ENCODE measurements around the gene MBD1. TPM values are rescaled to one million over a fixed set of nuclear protein-coding genes. Genes with fewer than 3 reads are reported as not detected.
"Not testable (repeated sequence)": the region's sequence is repeated elsewhere in the genome, so short reads cannot be mapped to it uniquely, and the experiment has no call there.

Gene MBD1
- total RNA-seq, 1 donor from 2014 or later: 117 TPM

DNA sequence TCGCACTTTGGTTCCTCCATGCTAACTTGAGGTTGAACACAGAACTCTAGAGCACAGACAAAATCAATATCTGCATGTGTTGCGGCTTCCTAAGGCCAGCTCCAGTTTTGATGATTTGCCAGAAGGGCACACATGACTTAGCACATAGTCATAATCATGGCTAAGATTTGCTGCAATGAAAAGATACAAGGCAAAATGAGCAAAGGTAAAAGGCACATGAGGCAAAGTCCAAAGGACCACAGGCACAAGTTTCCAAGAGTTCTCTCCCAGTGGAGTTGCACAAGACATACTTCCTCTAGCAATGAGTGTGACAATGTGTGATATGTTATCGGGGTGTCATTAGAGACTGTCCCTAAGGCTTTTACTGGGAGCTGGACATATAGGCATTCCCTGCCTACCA is 30.3 kb upstream of the MBD1 start:
- H3K27me3 Mint-ChIP-seq: no peaks in the 10 kb centered on the region

GRCh38 chr18:50310080-50310479 is 28.8 kb upstream of the MBD1 start:
- Mint-ChIP-seq H3K27ac (no peak overlapping the region), H3K36me3 (ENCODE audit: low read depth) (no peaks in the 10 kb centered on the region), H3K27me3 (no peaks in the 10 kb centered on the region), H3K9me3 (peaks cover 3% of the 10 kb centered on the region), H3K4me1 (peaks cover 66% of the 10 kb centered on the region), H3K4me3 (no peak overlapping the region)
- DNase-seq (no peak), ATAC-seq (ENCODE audit: low read depth) (no peak)
- intact Hi-C loops (cut with micrococcal nuclease): no loop called here
- no peak for TF ChIP-seq CTCF (IDR thresholded peaks at IDR 0.05)
- CTCF ChIA-PET: no interaction called here
- POLR2A ChIA-PET: interaction anchor here (0.6 kb wide), 1 partner anchor 16 kb away, joined by 4 read pairs; no protein-coding TSS in a partner anchor

More for the DNA sequence above, 30.3 kb upstream of the MBD1 start:
- TF ChIP-seq CTCF (IDR thresholded peaks at IDR 0.05): no peak
- POLR2A ChIA-PET: interaction anchor here (0.8 kb wide), 1 partner anchor 45 kb away, joined by 3 read pairs; the partner anchor contains the start of gene CFAP53
- DNase-seq: no peak
- Mint-ChIP-seq H3K27ac (no peak overlapping the region), H3K36me3 (ENCODE audit: low read depth) (no peaks in the 10 kb centered on the region), H3K4me1 (peaks cover 81% of the 10 kb centered on the region), H3K4me3 (no peak overlapping the region), H3K9me3 (no peaks in the 10 kb centered on the region)
- ATAC-seq (ENCODE audit: low read depth): no peak
- intact Hi-C loops (cut with micrococcal nuclease): loop anchor here (1.0 to 2.0 kb wide), 4 partner anchors 13 to 63 kb away; partner anchors contain the start of genes CXXC1 and SKA1
- CTCF ChIA-PET: interaction anchor here (4.6 kb wide), 1 partner anchor 45 kb away, joined by 19 read pairs; no protein-coding TSS in a partner anchor

- H3K9me3 Mint-ChIP-seq: not testable (repeated sequence)
Observed at GRCh38 chr18:50308851-50309250, 27.5 kb upstream of the MBD1 start.

DNA sequence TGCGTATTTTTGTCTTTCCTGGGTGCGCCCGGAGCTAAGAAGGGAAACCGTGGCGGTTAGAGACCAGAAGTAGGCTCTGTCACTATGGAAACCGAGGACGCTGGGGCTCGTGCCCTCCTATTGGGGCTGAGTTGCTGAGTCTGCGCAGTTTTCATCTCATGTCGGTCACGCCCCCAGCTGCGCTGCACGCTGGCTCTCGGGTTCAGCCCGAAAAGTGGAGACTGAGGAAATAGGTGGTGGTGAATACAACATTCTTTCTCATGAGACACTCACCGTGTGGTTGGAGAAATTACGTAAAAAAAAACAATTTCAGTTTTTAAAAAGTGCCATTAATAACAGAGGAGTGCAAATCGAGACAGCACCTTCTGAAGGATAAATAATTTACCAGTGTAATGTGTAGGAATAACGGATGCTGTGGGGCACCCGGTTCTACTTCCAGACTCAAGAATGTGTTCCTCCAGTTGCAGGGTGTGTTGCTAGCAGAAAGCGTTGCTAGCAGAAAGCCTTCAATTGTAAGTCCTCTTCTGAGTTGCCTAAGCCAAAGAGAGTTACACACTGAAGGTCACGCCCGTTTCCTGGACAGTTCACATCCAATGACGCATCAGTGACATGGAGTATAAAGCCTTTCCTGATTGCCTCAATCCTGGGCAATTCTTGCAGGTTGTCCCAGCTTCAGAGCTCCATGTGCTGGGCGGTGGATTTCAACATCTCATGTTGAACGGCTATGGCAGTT is 26.6 kb upstream of the MBD1 start:
- H3K36me3 Mint-ChIP-seq (ENCODE audit: low read depth): no peaks in the 10 kb centered on the region
- POLR2A ChIA-PET: interaction anchor here (0.9 to 2.2 kb wide), 3 partner anchors 10 to 27 kb away, joined by 4 to 17 read pairs (median 7); partner anchors contain the start of gene MBD1
- H3K27me3 Mint-ChIP-seq: no peaks in the 10 kb centered on the region
- peaks cover 4% of the 10 kb centered on the region for H3K9me3 Mint-ChIP-seq
- CTCF ChIA-PET: no interaction called here
- H3K27ac Mint-ChIP-seq: peak overlapping the region; percentile 66
- intact Hi-C loops (cut with micrococcal nuclease): loop anchor here (1.0 kb wide), 3 partner anchors 7 to 21 kb away; partner anchors contain the start of gene CXXC1
- peaks cover 46% of the 10 kb centered on the region for H3K4me1 Mint-ChIP-seq
- DNase-seq (peak; percentile 68), ATAC-seq (ENCODE audit: low read depth) (peak; percentile 97)
- peak overlapping the region; percentile 88 for H3K4me3 Mint-ChIP-seq
- no peak for TF ChIP-seq CTCF (IDR thresholded peaks at IDR 0.05)

More at GRCh38 chr18:50308851-50309250, 27.5 kb upstream of the MBD1 start:
- ATAC-seq (ENCODE audit: low read depth); H3K36me3 Mint-ChIP-seq (ENCODE audit: low read depth); CTCF ChIA-PET; intact Hi-C loops (cut with micrococcal nuclease); DNase-seq; H3K4me3 Mint-ChIP-seq; H3K27me3 Mint-ChIP-seq: not testable (repeated sequence)
- POLR2A ChIA-PET: interaction anchor here (2.0 kb wide), 1 partner anchor 11 kb away, joined by 17 read pairs; no protein-coding TSS in a partner anchor
- Mint-ChIP-seq H3K27ac (peak overlapping the region; percentile 56), H3K4me1 (peaks cover 54% of the 10 kb centered on the region)

- Mint-ChIP-seq H3K27ac (peak overlapping the region; percentile 66), H3K27me3 (no peaks in the 10 kb centered on the region), H3K36me3 (ENCODE audit: low read depth) (no peaks in the 10 kb centered on the region), H3K4me1 (peaks cover 41% of the 10 kb centered on the region), H3K9me3 (peaks cover 4% of the 10 kb centered on the region), H3K4me3 (peak overlapping the region; percentile 88)
- DNase-seq: no peak
- ChIA-PET CTCF (no interaction called here), POLR2A (interaction anchor here (2.0 to 2.2 kb wide), 2 partner anchors 9 to 26 kb away, joined by 7 to 17 read pairs; partner anchors contain the start of gene MBD1)
- TF ChIP-seq CTCF (IDR thresholded peaks at IDR 0.05): no peak
- ATAC-seq (ENCODE audit: low read depth): peak; percentile 8
- intact Hi-C loops (cut with micrococcal nuclease): loop anchor here (1.0 kb wide), 3 partner anchors 8 to 20 kb away; partner anchors contain the start of gene CXXC1
Observed at GRCh38 chr18:50307400-50307737, 26.0 kb upstream of the MBD1 start.

Data from activated B cell treated with CpG ODN at 0.5 μM for 24 hours (primary cell).